ENCODE data around the gene MAGI2.

The MAGI2 gene

GRCh38 chr7:78101076-78101475, 1352.4 kb downstream of the MAGI2 start:
- DNase-seq = no peak

GRCh38 chr7:78099715-78100394, 1353.6 kb downstream of the MAGI2 start:
- no peak for DNase-seq

- DNase-seq = no peak
Measured at GRCh38 chr7:78095549-78095948, 1357.9 kb downstream of the MAGI2 start.

- no peak for DNase-seq
Measured at GRCh38 chr7:78092331-78092730, 1361.1 kb downstream of the MAGI2 start.

GRCh38 chr7:78090616-78091015, 1362.9 kb downstream of the MAGI2 start:
- no peak for DNase-seq

- no peak for DNase-seq
Measured at GRCh38 chr7:78083476-78084120, 1369.9 kb downstream of the MAGI2 start.

- no peak for DNase-seq
Measured at GRCh38 chr7:78082556-78082955, 1370.9 kb downstream of the MAGI2 start.

GRCh38 chr7:78081888-78082287, 1371.6 kb downstream of the MAGI2 start:
- DNase-seq = no peak

GRCh38 chr7:78081344-78081743, 1372.1 kb downstream of the MAGI2 start:
- DNase-seq = no peak

GRCh38 chr7:78080811-78081210, 1372.7 kb downstream of the MAGI2 start:
- DNase-seq = no peak

GRCh38 chr7:78080241-78080640, 1373.2 kb downstream of the MAGI2 start:
- no peak for DNase-seq

GRCh38 chr7:78074713-78075112, 1378.8 kb downstream of the MAGI2 start:
- no peak for DNase-seq

GRCh38 chr7:78073609-78074382, 1379.7 kb downstream of the MAGI2 start:
- DNase-seq = no peak

GRCh38 chr7:78072201-78072590, 1381.3 kb downstream of the MAGI2 start:
- no peak for DNase-seq

GRCh38 chr7:78071491-78072200, 1381.8 kb downstream of the MAGI2 start:
- DNase-seq = no peak

- DNase-seq = no peak
Measured at GRCh38 chr7:78066599-78066998, 1386.9 kb downstream of the MAGI2 start.

GRCh38 chr7:78063758-78064157, 1389.7 kb downstream of the MAGI2 start:
- no peak for DNase-seq

GRCh38 chr7:78062214-78062613, 1391.3 kb downstream of the MAGI2 start:
- DNase-seq = no peak

- DNase-seq = no peak
Measured at GRCh38 chr7:78057571-78057970, 1395.9 kb downstream of the MAGI2 start.

- DNase-seq = no peak
Measured at GRCh38 chr7:78055599-78055998, 1397.9 kb downstream of the MAGI2 start.

- DNase-seq = no peak
Measured at GRCh38 chr7:78055001-78055573, 1398.4 kb downstream of the MAGI2 start.

GRCh38 chr7:78052112-78052511, 1401.4 kb downstream of the MAGI2 start:
- DNase-seq = no peak

- no peak for DNase-seq
Measured at GRCh38 chr7:78047800-78048199, 1405.7 kb downstream of the MAGI2 start.
